Hepatocyte (in vitro differentiated cells): ENCODE results near the gene MYRIP.

Experiments
- CTCF ChIP-seq: fragments of 200-600 bp; sonication (generic); IDR thresholded peaks from 2 replicates; pipeline ENCODE4 v1.5.1; 2016; ENCODE audit warnings: antibody characterized with exemption, mild to moderate bottlenecking; ENCODE audit not compliant: poor library complexity
- EZH2phosphoT487 ChIP-seq: fragments of 200-600 bp; sonication (generic); IDR thresholded peaks from one replicate; pipeline ENCODE4 v1.6.1; 2018; ENCODE audit warnings: antibody characterized with exemption, mild to moderate bottlenecking, low read depth, moderate library complexity; ENCODE audit not compliant: unreplicated experiment, severe bottlenecking

GRCh38 chr3:40019376-40019775, 210.0 kb downstream of the MYRIP start:
- TF ChIP-seq CTCF: no peak
- TF ChIP-seq EZH2phosphoT487: no peak
